Peyer's patch (tissue), 4 donors: Measurements from ENCODE around the gene RMND1. TPM values are rescaled to one million over a fixed set of nuclear protein-coding genes. Genes with fewer than 3 reads are reported as not detected.

Experiments
- DNase-seq, 3 donors: peaks; one replicate each; pipeline ENCODE4 v3.0.0-alpha.2; 2017 to 2019
- H3K27ac ChIP-seq, 4 donors: fragments of 200-600 bp; sonication (generic); one replicate each; pipeline ENCODE4 v1.5.1; 2016 to 2019
- H3K27me3 ChIP-seq, 2 donors: fragments of 200-600 bp; sonication (generic); one replicate each; pipeline ENCODE4 v1.5.1; 2019
- H3K36me3 ChIP-seq, 3 donors: fragments of 200-600 bp; sonication (generic); one replicate each; pipeline ENCODE4 v1.5.1; 2016 to 2019
- H3K4me1 ChIP-seq, 4 donors: fragments of 200-600 bp; sonication (generic); one replicate each; pipeline ENCODE4 v1.5.1; 2016 to 2019
- H3K4me3 ChIP-seq, 4 donors: fragments of 200-600 bp; sonication (generic); 1 replicate in 3 of 4; 2 replicates in 1 of 4; pipeline ENCODE4 v1.5.1; 2016 to 2019; ENCODE audit warnings: mild to moderate bottlenecking in 1 of 4
- H3K9me3 ChIP-seq, 4 donors: fragments of 200-600 bp; sonication (generic); one replicate each; pipeline ENCODE4 v1.5.1; 2016 to 2019; ENCODE audit warnings: mild to moderate bottlenecking in 1 of 4
- CTCF ChIP-seq, 6 experiments: fragments of 450-650 bp in 4 of 6; fragments of 200-600 bp in 2 of 6; sonication (generic) in 1 of 6; IDR thresholded peaks; one replicate each; pipeline ENCODE4 v1.5.1; 2017 to 2019; ENCODE audit warnings: antibody characterized with exemption in 6 of 6, mild to moderate bottlenecking in 3 of 6, moderate library complexity in 1 of 6
- POLR2A ChIP-seq, 2 donors: fragments of 450-650 bp; IDR thresholded peaks; one replicate each; pipeline ENCODE4 v1.5.1; 2017; ENCODE audit warnings: antibody characterized with exemption in 2 of 2, mild to moderate bottlenecking in 2 of 2, moderate library complexity in 2 of 2
- total RNA-seq, 4 donors: library from RNA; depleted of rRNA; stranded (reverse); fragments of >200 nt; gene quantifications; one replicate each; pipeline ENCODE4 v1.1.0, GENCODE V29; 2016

The RMND1 gene
- total RNA-seq = 10 to 100 TPM; 18.2 to 50.3 (median 35.6) TPM

GRCh38 chr6:151451950-151452749, at the start of gene RMND1:
TSS of gene RMND1 (minus strand) at chr6:151452126. CDS start at chr6:151445811, 6,315 bp downstream.
- H3K9me3 ChIP-seq = no peaks in the 10 kb centered on the region
- peak within 1 kb of the TSS; percentile 69 to 99 (median 88) for H3K4me3 ChIP-seq
- H3K27ac ChIP-seq = peak within 1 kb of the TSS; percentile 90 to 98 (median 94)
- H3K36me3 ChIP-seq = no peaks in the 10 kb centered on the region
- DNase-seq = peak; percentile 99 to 100 (median 100)
- no peaks in the 10 kb centered on the region for H3K27me3 ChIP-seq
- peaks cover 0 to 11% (median 0%) of the 10 kb centered on the region in 4 donors for H3K4me1 ChIP-seq
- peak; percentile 60 to 64 for TF ChIP-seq POLR2A (IDR thresholded peaks at IDR 0.05)
- peak in 1 of 6 experiments; percentile 3 for TF ChIP-seq CTCF (IDR thresholded peaks at IDR 0.05)

- no peak overlapping the region for H3K4me3 ChIP-seq
- no peaks in the 10 kb centered on the region for H3K9me3 ChIP-seq
- peaks cover 0 to 3% (median 0%) of the 10 kb centered on the region in 4 donors for H3K4me1 ChIP-seq
- TF ChIP-seq POLR2A (IDR thresholded peaks at IDR 0.05) = no peak
- no peak for TF ChIP-seq CTCF (IDR thresholded peaks at IDR 0.05)
- DNase-seq = no peak
- no peak overlapping the region for H3K27ac ChIP-seq
- no peaks in the 10 kb centered on the region for H3K36me3 ChIP-seq
- no peaks in the 10 kb centered on the region for H3K27me3 ChIP-seq
These were observed 47.6 kb upstream of the RMND1 start for GRCh38 chr6:151499551-151499950.

GRCh38 chr6:151498327-151498726, 46.4 kb upstream of the RMND1 start:
- Histone ChIP-seq H3K4me1 (peaks cover 0 to 10% (median 3%) of the 10 kb centered on the region in 4 donors), H3K27ac (peak overlapping the region in 1 of 4 donors; percentile 8)
- DNase-seq = no peak

GRCh38 chr6:151497905-151498304, 46.0 kb upstream of the RMND1 start:
- Histone ChIP-seq H3K27me3 (peaks cover 0 to 5% of the 10 kb centered on the region in 2 donors), H3K36me3 (no peaks in the 10 kb centered on the region), H3K27ac (no peak overlapping the region), H3K9me3 (no peaks in the 10 kb centered on the region), H3K4me1 (peaks cover 0 to 10% (median 3%) of the 10 kb centered on the region in 4 donors), H3K4me3 (no peak overlapping the region)
- no peak for DNase-seq
- no peak for TF ChIP-seq POLR2A (IDR thresholded peaks at IDR 0.05)
- TF ChIP-seq CTCF (IDR thresholded peaks at IDR 0.05) = no peak

More at GRCh38 chr6:151498327-151498726, 46.4 kb upstream of the RMND1 start:
- Histone ChIP-seq H3K4me3 (no peak overlapping the region), H3K27me3 (peaks cover 0 to 5% of the 10 kb centered on the region in 2 donors), H3K36me3 (no peaks in the 10 kb centered on the region), H3K9me3 (no peaks in the 10 kb centered on the region)
- TF ChIP-seq CTCF (IDR thresholded peaks at IDR 0.05) = no peak
- no peak for TF ChIP-seq POLR2A (IDR thresholded peaks at IDR 0.05)

GRCh38 chr6:151495380-151495779, 43.5 kb upstream of the RMND1 start:
- TF ChIP-seq CTCF (IDR thresholded peaks at IDR 0.05) = no peak
- no peak for TF ChIP-seq POLR2A (IDR thresholded peaks at IDR 0.05)
- Histone ChIP-seq H3K27me3 (peaks cover 0 to 5% of the 10 kb centered on the region in 2 donors), H3K9me3 (no peaks in the 10 kb centered on the region), H3K4me3 (no peak overlapping the region), H3K27ac (no peak overlapping the region), H3K4me1 (peaks cover 0 to 10% (median 3%) of the 10 kb centered on the region in 4 donors), H3K36me3 (no peaks in the 10 kb centered on the region)
- DNase-seq = no peak
